GM20431 (cell line): ENCODE results near the gene TYRP1.

Experiments
- in situ Hi-C: fragments of 300-500 bp; cut with MseI, MboI; formaldehyde crosslinking; loops from one replicate; pipeline ENCODE4 v1.15.0; 2020; ENCODE audit warnings: low sequenced_read_pairs; ENCODE audit not compliant: unreplicated experiment

The TYRP1 gene

DNA sequence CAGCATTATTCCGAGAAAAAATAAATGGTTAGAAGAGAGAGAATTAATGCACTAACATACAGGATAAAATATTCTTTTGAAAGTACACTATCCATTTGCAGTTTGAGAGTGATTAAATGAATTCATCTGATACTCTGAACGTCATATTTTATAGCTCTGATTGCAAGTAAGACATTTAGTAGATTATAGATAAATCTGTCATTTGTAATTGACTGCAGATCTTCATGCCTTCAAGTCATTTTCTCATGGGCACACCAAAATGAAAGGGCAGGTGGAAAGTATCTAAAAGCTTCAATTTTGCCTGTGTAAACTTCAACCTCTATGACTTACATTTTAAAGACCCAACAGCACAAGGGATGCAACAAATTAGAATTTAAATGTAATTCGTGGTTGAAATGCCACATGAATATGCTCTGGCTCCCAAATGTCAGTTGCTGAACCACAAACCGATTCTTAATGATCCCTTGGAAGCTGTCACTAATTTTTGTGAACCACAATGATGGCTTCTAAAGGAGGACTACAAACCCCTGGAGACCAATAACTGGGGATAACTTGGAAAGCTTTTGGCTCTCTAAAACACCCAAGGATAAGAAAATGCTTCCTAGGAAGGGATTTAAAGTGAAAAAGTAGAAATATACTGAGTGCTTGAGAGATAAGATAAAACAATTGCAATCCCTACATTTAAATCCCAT is 3.9 kb downstream of the TYRP1 start:
- in situ Hi-C loops: no loop called here

DNA sequence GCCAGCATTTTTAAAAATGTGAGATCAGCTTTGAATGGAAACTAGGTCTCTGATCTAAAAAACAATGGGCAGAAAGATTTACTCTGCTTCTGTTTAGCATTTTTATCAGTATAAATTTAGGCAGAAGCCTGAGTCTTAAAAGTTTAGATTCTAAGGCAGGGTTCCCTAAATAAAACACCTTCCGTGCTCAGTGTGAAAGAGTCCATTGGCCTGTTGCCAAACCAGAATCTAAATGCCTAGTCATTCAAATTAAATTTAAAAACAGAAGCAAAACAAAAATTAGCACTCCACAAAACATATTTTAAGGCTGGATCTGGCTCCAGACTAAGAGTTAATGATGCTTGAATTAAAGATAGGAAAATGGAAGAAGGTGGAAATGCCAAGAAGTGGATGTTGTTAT is 4.5 kb downstream of the TYRP1 start:
- in situ Hi-C loops: no loop called here

DNA sequence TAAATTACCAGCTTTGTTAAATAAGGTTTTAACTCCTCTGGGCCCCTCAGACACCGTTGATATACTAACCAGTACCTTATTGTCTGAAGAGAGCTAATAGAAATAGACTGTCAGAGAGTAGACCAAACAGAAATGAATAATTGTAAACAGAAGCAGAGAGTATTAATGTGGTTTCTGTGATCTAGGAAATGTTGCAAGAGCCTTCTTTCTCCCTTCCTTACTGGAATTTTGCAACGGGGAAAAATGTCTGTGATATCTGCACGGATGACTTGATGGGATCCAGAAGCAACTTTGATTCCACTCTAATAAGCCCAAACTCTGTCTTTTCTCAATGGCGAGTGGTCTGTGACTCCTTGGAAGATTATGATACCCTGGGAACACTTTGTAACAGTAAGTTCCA is 5.1 kb downstream of the TYRP1 start:
- in situ Hi-C loops: no loop called here

DNA sequence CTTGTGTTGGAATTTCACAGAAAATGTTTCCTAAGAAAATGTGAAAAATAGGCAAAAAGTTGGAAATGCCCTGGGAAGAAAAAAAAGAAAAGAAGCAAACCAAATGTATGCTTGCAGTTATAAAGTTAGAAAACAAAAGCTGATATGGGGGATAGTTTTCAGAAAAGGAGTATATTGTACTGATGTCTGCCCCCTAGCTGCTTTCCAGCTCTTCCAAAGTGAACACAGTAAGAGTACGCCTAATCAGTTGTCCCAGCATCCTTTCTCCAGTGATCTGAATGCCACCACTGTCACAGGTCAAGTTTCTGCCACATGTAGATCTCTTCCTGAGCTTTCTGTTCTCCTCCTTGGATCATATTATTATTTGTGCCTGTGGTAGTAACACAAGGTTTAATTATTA is 5.8 kb downstream of the TYRP1 start:
- in situ Hi-C loops: no loop called here

DNA sequence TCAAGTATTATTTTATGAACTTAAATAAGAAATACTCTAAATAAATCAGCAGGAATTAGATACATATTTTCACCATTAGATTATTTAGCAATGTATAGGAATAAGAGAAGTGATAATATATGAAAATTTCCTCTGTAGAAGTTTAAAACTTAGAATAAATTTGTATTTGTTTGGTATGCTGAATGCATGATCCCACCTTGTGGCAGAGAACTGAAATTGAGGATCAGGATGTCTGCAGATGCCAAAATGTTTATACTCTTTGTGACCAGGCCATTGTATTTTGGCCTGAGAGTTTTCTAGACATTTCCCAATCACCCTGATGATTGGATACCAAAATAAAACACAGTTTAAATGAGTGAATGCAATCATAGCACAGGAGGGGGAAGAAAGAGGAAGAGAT is 6.3 kb downstream of the TYRP1 start:
- in situ Hi-C loops: no loop called here

DNA sequence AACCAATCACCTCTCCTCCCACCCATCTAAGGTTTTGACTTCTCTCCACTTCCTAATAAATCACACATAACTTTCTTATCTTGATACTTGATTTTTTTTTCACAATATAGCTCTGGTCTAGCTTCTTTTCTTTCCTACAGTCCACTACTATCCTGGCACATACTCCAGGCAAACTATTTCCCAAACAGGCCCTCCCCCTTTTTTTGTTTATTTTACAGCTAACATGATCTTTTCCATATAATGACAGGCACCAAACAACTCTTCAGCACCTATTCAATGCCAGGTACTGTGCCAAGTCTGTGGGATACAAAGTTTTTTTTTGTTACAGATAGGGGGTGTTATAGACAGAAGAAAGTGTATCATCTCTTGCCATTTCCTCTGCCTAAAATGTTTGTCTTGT is 7.9 kb downstream of the TYRP1 start:
- in situ Hi-C loops: loop anchor here (25.0 kb wide), 1 partner anchor 386 kb away; no protein-coding TSS in a partner anchor

DNA sequence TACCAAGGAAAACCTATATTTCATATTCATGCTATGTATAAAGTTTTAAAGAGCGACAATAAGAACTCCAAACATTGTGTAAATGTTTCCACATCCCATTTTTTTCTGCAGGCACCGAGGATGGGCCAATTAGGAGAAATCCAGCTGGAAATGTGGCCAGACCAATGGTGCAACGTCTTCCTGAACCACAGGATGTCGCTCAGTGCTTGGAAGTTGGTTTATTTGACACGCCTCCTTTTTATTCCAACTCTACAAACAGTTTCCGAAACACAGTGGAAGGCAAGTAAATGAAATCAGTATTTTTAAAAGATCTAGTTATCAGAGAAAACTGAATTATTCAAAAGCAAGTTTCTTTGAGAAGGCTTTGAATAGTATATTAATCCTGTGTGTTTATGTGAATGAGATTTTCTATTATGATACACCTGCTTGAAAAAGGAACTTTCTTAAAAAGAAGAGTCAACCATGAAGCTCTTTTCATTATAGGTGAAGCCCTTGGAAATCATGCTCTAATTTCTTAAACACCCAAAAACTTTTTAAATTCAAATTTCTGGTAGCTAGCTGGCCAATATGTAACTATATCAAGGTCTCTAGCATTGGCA is 9.1 kb downstream of the TYRP1 start:
- in situ Hi-C loops: loop anchor here (25.0 kb wide), 1 partner anchor 385 kb away; no protein-coding TSS in a partner anchor

DNA sequence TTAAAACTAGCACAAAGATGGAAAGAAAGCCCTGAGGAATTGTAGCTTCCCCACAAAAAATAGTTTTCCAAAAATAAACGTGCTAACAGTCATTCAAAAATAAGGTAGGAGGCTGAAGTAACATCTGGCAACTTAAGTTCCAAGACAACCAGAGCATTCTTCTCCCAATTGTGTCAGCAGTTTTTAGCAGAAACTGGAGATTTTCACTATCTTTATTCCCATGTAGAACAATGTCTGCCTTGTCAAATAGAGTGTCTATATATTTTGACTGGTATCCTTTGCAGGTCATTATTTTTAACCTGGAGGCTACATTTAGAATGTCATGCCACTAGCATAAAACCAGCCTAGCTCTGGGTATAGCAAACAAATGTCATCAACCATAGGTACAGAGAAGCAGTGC is 10.8 kb downstream of the TYRP1 start:
- in situ Hi-C loops: loop anchor here (25.0 kb wide), 1 partner anchor 383 kb away; no protein-coding TSS in a partner anchor

DNA sequence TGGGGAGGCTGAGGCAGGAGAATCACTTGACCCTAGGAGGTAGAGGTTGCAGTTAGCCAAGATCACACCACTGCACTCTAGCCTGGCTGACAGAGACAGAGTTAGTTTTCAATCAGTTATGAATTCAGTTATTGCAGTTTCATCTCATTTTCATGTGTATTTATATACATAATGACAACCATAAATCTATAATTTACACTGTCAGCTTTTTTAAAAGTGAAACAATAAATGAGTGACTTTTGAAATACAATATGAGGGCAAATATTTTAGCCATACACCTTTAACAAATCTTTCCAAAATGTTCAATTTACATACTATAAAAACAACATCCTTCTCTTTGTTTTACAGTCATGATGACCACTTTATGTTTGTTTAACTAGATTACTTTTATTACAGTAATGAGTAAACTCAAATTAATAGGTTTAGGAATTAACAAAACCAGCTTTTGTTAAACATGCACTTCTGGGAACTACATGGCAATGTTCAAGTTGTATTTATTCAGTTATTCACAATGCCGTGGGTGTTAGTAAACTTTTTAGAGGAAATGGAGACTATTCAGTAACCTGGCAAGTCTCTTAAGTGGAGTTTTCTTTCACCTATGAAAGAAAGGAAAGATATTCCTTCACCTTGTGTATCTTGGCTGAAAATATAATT is 12.7 kb downstream of the TYRP1 start:
- in situ Hi-C loops: loop anchor here (25.0 kb wide), 1 partner anchor 381 kb away; no protein-coding TSS in a partner anchor

DNA sequence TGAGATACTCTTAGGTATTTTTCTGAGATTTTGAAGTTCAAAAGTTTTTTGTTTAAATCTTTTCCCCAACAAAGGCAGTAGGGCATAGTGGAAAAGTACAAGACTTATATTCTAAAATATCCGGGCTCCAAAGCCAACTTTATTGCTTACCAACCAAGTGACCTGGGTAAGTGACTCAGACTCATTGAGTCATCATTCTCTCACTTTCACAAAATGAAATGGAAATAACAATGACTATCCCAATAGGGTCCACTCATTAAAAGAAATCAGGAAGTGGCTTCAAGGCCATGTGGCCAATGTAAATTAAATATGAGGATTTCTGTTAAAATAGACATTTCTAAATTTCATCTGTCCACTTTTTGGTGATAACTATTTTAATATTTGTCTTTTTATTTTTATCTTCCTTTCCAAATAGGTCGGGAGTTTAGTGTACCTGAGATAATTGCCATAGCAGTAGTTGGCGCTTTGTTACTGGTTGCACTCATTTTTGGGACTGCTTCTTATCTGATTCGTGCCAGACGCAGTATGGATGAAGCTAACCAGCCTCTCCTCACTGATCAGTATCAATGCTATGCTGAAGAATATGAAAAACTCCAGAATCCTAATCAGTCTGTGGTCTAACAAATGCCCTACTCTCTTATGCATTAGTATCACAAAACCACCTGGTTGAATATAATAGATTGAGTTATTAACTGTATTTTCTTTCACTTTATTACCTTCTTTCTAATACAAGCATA is 15.5 kb downstream of the TYRP1 start:
- in situ Hi-C loops: loop anchor here (25.0 kb wide), 1 partner anchor 379 kb away; no protein-coding TSS in a partner anchor

DNA sequence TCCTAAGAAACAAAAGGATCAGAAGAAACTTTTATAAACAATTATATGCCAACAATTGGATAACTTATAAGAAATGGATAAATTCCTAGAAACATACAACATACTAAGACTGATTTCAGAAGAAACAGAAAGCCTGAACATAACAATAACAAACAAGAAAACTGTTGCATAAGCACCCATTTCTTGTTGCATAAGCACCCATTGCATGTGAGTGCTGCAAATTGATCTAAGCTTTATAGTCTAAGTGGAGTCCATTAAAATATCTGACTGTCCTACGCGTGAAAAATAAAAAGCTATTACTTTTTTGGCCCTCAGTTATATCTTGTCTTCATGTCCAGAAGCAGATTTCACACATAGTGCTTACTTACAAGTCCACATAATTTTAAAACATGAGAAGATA is 19.3 kb downstream of the TYRP1 start:
- in situ Hi-C loops: loop anchor here (25.0 kb wide), 1 partner anchor 375 kb away; no protein-coding TSS in a partner anchor

DNA sequence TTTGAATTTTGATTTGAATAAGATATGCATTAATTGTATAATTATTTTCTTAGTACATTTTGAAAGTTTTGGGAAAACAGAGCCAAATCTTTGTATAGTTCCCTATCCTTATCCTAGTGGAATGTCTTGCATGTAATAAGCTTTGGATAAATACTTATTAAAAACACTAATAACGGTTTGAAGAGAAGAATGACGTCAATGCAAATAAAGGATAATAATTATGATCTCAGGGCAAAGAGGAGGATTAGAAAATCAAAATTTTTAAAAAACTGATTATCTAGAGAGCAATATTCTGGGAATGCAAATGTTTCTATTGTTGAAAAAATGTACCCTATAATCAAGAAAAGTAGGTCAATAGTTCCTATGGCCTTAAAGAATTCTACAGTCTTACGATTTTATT is 22.1 kb downstream of the TYRP1 start:
- in situ Hi-C loops: loop anchor here (25.0 kb wide), 1 partner anchor 372 kb away; no protein-coding TSS in a partner anchor

DNA sequence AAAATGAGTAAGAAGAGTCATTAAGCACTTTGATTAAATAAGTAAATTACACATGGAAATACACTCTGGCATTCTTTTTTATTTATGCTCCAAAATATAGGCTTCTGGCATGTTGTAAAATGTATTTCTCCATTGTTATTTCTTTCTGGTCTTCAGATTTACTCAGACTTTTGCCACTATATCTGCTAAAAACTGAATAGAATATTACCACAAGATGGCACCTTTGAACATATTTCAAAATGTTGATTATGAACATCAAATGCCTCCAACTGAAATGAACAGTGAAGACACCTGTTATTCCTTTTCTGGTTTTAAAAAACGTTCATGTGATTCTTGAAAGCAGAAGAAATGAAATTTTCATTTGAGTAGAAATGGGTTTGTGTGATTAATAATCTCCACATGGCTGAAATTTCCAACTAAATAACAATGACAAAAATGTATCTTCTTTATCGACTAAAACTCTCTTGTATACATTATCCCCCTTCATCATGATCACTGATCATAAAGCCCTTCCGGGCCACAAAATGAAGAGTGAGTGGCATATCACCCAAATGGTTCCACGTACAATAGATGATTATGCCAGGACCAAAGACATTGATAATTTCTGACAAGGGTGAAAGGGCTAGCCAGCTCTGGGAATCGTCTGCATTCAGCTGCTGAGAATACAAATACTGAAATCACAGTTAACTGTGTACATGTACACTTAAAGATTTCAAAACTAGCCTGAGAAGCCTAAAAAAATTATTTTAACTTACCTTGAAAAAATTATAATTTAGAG is 23.8 kb downstream of the TYRP1 start:
- in situ Hi-C loops: loop anchor here (25.0 kb wide), 1 partner anchor 370 kb away; no protein-coding TSS in a partner anchor

DNA sequence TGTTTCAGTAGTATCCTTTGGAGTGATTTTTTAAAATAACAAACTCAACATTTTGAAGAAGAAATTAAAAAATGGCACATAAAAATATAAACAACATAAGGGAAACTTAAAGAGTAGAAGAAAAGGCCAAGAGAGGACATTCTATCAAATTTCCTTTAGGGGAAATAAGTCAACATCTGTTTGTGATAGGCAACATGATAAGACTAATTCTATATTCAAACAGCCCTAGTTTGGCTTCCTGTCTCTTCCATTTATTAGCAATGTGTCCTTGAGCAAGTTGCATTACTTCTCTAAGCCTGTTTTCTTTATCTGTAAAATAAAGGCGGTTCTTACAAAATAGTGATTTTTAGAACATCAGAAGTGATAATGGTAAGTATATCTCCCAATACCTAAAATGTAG is 24.7 kb downstream of the TYRP1 start:
- in situ Hi-C loops: loop anchor here (25.0 kb wide), 1 partner anchor 369 kb away; no protein-coding TSS in a partner anchor

DNA sequence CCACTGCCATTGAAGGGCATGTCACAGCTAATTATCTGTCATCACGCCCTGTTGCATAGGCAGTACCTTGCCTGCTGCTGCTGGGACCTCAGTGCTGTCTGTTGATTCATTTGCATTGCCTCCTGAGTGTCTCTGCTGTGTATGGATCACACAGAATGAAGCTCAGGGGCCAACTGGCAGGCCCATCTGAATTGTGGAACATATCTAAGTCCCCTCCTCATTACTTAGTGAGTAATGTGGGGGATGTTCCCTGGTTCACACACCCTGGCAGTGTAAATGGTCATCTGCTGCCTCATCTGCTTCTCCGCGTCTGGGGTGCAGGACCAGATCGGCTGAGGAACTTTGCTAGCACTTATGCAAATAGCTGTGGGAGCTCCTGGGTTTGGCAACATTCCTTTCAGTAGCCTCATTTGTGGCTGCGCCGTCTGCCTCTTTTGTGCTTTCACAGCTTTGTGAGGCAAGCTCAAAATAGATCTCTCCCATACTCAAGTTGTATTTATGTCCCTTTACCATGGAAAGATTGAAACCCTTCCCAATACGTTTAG is 25.4 kb downstream of the TYRP1 start:
- in situ Hi-C loops: loop anchor here (25.0 kb wide), 1 partner anchor 369 kb away; no protein-coding TSS in a partner anchor

DNA sequence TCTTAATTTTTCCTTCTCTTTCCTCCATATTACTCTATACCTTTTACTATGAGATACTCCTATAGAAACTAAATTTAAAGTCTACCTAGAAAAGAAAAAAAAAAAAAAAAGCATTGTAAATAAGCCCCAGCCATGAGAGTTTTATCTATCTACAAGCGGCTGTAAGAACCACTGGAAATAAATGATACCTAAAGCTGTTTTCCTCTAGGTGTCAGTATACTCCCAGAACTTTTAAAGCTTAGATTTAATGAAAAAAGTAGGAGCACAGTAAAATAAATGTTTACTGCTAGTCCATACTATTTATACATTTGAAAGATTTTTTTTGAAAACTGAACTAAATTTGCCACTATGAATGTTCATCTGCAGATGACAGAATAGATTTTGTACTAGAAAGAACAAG is 26.2 kb downstream of the TYRP1 start:
- in situ Hi-C loops: loop anchor here (25.0 kb wide), 1 partner anchor 368 kb away; no protein-coding TSS in a partner anchor

DNA sequence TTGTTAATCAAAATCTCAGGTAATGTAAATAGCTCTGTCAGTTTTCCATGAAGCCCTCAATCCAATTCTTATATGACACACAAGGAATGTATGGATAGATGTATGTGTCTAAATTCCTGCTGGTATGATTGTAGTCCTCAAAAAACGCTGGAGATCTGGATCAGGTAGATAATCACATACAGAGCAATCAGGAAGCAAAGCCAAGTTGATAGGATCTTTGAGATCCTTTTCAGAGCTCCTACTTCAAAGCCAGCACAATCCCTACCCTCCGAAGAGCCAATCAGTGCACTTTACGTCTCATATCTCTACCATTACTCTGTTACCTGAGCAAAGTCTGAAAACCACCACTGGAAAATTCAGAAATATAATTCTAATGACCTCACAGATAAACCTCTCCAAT is 27.4 kb downstream of the TYRP1 start:
- in situ Hi-C loops: loop anchor here (25.0 kb wide), 1 partner anchor 367 kb away; no protein-coding TSS in a partner anchor

DNA sequence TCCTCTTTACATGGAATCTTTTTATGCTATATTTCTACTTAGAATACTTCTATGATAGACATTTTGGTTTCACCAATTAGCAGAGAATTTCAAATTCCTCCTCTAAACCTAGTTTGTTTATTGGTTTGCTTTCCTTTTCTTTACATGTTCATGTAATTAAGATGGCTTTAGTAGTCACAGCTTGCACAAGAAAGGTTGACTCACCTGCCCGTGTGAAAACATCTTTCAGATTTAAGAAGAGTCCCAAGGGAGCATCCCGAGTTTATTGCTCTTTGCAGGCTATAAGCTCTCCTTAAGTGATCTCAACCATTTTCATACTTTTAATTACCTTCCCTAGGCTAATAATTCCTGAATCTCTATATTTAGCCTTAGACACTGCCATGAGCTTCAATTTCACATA is 28.9 kb downstream of the TYRP1 start:
- in situ Hi-C loops: loop anchor here (25.0 kb wide), 1 partner anchor 365 kb away; no protein-coding TSS in a partner anchor
